PC-9 (cell line): ENCODE data around the gene CHST11.

ENCODE experiments used
- CTCF ChIP-seq: fragments of 200-600 bp; sonication (generic); conservative IDR thresholded peaks from 2 replicates; pipeline ENCODE4 v1.6.1; 2017; ENCODE audit warnings: mixed run types, antibody characterized with exemption, mild to moderate bottlenecking, moderate library complexity
- EZH2 ChIP-seq: fragments of 200-600 bp; sonication (generic); IDR thresholded peaks from 2 replicates; pipeline ENCODE4 v1.8.0; 2017; ENCODE audit warnings: antibody characterized with exemption, low read depth

- no peak for TF ChIP-seq CTCF
- no peak for TF ChIP-seq EZH2
These were observed 10.6 kb downstream of the CHST11 start for GRCh38 chr12:104467346-104467837.
